HepG2 (cell line): ENCODE measurements around the gene CCNQ. TPM values are rescaled to one million over a fixed set of nuclear protein-coding genes. Genes with fewer than 3 reads are reported as not detected.

Source experiments
- ATM ChIP-seq: fragments of 450-650 bp; IDR thresholded peaks from 2 replicates; pipeline ENCODE4 v1.7.1; 2017; ENCODE audit warnings: mild to moderate bottlenecking, borderline replicate concordance
- BATF2 ChIP-seq: sonication (generic); formaldehyde crosslinking; IDR thresholded peaks from 2 replicates; pipeline ENCODE4 v1.8.0; 2022; ENCODE audit warnings: mild to moderate bottlenecking, missing genetic modification reagents, moderate library complexity
- FOXA3 ChIP-seq: IDR thresholded peaks from 2 replicates; pipeline ENCODE4 v1.6.1; 2016; ENCODE audit warnings: missing genetic modification reagents, missing compliant biosample characterization
- HDAC1 ChIP-seq: sonication (generic); formaldehyde crosslinking; IDR thresholded peaks from 2 replicates; pipeline ENCODE4 v1.5.1; 2020; ENCODE audit warnings: mild to moderate bottlenecking, missing genetic modification reagents
- MED1 ChIP-seq: sonication (generic); formaldehyde crosslinking; IDR thresholded peaks from 2 replicates; pipeline ENCODE4 v1.4.0; 2020; ENCODE audit warnings: missing genetic modification reagents
- NR2F6 ChIP-seq, 2 experiments: IDR thresholded peaks; 2 replicates each; pipeline ENCODE4 v1.6.1; 2016; ENCODE audit warnings: antibody characterized with exemption in 1 of 2, mild to moderate bottlenecking in 1 of 2
- PAX8 ChIP-seq: sonication (generic); formaldehyde crosslinking; IDR thresholded peaks from 2 replicates; pipeline ENCODE4 v1.8.0; 2022; ENCODE audit warnings: mild to moderate bottlenecking, missing genetic modification reagents, borderline replicate concordance
- POGK ChIP-seq: sonication (generic); formaldehyde crosslinking; conservative IDR thresholded peaks from 2 replicates; pipeline ENCODE4 v1.8.0; 2022; ENCODE audit warnings: mild to moderate bottlenecking, moderate library complexity, missing genetic modification reagents
- REL ChIP-seq: sonication (generic); formaldehyde crosslinking; conservative IDR thresholded peaks from 2 replicates; pipeline ENCODE4 v1.8.0; 2022; ENCODE audit warnings: mild to moderate bottlenecking, missing genetic modification reagents, moderate library complexity
- SPEN ChIP-seq: sonication (generic); formaldehyde crosslinking; IDR thresholded peaks from 2 replicates; pipeline ENCODE4 v1.5.1; 2020; ENCODE audit warnings: low read depth, mild to moderate bottlenecking, missing genetic modification reagents
- ZNF253 ChIP-seq: sonication (generic); formaldehyde crosslinking; IDR thresholded peaks from 2 replicates; pipeline ENCODE4 v1.8.0; 2022; ENCODE audit warnings: mild to moderate bottlenecking, missing genetic modification reagents, borderline replicate concordance
- ZNF546 ChIP-seq: sonication (generic); formaldehyde crosslinking; conservative IDR thresholded peaks from 2 replicates; pipeline ENCODE4 v1.8.1; 2023; ENCODE audit warnings: mild to moderate bottlenecking, missing genetic modification reagents
- ZNF660 ChIP-seq: sonication (generic); formaldehyde crosslinking; IDR thresholded peaks from 2 replicates; pipeline ENCODE4 v1.5.1; 2020; ENCODE audit warnings: mild to moderate bottlenecking, low read depth, missing genetic modification reagents, borderline replicate concordance
- polyA plus RNA-seq, 8 experiments: library from polyadenylated mRNA; depleted of rRNA in 3 of 8; stranded (reverse) in 7 of 8; unstranded in 1 of 8; fragments of >200 nt; fragmentation: Illumina TruSeq in 4 of 8; extraction: Trizol in 4 of 8; gene quantifications; 2 replicates each; pipeline versions ENCODE4 v1.2.1 to v1.2.3, GENCODE V29; 2011 to 2016; ENCODE audit warnings: low read depth in 4 of 8, missing spikeins in 1 of 8, mixed read lengths in 1 of 8; ENCODE audit not compliant: insufficient read depth in 1 of 8
- total RNA-seq, 5 experiments: library from RNA; depleted of rRNA; stranded (reverse); fragments of >200 nt; fragmentation: Illumina TruSeq; extraction: Trizol; gene quantifications; 2 replicates each; pipeline ENCODE4 v1.2.3, GENCODE V29; 2016; ENCODE audit warnings: low read depth in 1 of 5
- TF ChIP-seq, protein P1 (sequence below): IDR thresholded peaks from 2 replicates; pipeline ENCODE4 v1.6.1; 2016; ENCODE audit warnings: missing genetic modification reagents, missing compliant biosample characterization
- TF ChIP-seq, protein P2 (sequence below): sonication (generic); formaldehyde crosslinking; IDR thresholded peaks from 2 replicates; pipeline ENCODE4 v1.5.0; 2020; ENCODE audit warnings: mild to moderate bottlenecking, missing genetic modification reagents, borderline replicate concordance

CCNQ gene
- total and polyA plus RNA-seq, 2 of the 13 experiments (the other 11 are each of a cell fraction or from before 2014, with no cell fraction given), result 15.0 to 25.5 TPM

GRCh38 chrX:153637121-153638040 lies 38.4 kb upstream of the CCNQ start (continued):
- TF ChIP-seq ZNF660 (CRISPR knock-in tag) (no peak), ATM (no peak), POGK (CRISPR knock-in tag) (no peak), REL (CRISPR knock-in tag) (no peak), NR2F6 (IDR thresholded peaks at IDR 0.05) (no peak), NR2F6 (CRISPR knock-in tag; IDR thresholded peaks at IDR 0.05) (0 out of 2 replicates have a peak, but pooled peaks have one; percentile 10), HDAC1 (CRISPR knock-in tag) (peak; percentile 70), ZNF253 (no peak), FOXA3 (CRISPR knock-in tag) (peak; percentile 49), SPEN (0 out of 2 replicates have a peak, but pooled peaks have one; percentile 27), BATF2 (CRISPR knock-in tag) (no peak), MED1 (CRISPR knock-in tag) (peak; percentile 72; the same call in 1 of the 2 replicates), ZNF546 (CRISPR knock-in tag) (no peak), PAX8 (no peak)
- TF ChIP-seq, protein P1, sequence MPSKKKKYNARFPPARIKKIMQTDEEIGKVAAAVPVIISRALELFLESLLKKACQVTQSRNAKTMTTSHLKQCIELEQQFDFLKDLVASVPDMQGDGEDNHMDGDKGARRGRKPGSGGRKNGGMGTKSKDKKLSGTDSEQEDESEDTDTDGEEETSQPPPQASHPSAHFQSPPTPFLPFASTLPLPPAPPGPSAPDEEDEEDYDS (CRISPR knock-in tag), result peak; percentile 18; the same call in 1 of the 2 replicates
- TF ChIP-seq, protein P2, sequence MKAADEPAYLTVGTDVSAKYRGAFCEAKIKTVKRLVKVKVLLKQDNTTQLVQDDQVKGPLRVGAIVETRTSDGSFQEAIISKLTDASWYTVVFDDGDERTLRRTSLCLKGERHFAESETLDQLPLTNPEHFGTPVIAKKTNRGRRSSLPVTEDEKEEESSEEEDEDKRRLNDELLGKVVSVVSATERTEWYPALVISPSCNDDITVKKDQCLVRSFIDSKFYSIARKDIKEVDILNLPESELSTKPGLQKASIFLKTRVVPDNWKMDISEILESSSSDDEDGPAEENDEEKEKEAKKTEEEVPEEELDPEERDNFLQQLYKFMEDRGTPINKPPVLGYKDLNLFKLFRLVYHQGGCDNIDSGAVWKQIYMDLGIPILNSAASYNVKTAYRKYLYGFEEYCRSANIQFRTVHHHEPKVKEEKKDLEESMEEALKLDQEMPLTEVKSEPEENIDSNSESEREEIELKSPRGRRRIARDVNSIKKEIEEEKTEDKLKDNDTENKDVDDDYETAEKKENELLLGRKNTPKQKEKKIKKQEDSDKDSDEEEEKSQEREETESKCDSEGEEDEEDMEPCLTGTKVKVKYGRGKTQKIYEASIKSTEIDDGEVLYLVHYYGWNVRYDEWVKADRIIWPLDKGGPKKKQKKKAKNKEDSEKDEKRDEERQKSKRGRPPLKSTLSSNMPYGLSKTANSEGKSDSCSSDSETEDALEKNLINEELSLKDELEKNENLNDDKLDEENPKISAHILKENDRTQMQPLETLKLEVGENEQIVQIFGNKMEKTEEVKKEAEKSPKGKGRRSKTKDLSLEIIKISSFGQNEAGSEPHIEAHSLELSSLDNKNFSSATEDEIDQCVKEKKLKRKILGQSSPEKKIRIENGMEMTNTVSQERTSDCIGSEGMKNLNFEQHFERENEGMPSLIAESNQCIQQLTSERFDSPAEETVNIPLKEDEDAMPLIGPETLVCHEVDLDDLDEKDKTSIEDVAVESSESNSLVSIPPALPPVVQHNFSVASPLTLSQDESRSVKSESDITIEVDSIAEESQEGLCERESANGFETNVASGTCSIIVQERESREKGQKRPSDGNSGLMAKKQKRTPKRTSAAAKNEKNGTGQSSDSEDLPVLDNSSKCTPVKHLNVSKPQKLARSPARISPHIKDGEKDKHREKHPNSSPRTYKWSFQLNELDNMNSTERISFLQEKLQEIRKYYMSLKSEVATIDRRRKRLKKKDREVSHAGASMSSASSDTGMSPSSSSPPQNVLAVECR (CRISPR knock-in tag), result no peak; the same call in 1 of the 2 replicates
